Neuronal stem cell (in vitro differentiated cells): ENCODE data around the gene LZTS3.

Experiments
- DNase-seq: peaks from one replicate; pipeline ENCODE4 v3.0.0-alpha.2; 2013; ENCODE audit warnings: low spot score
- H2AFZ ChIP-seq: one replicate; pipeline ENCODE4 v1.6.1; 2013; ENCODE audit warnings: mild to moderate bottlenecking, low read length, inconsistent platforms
- H2AK5ac ChIP-seq: 2 replicates; pipeline ENCODE4 v1.6.1; 2013; ENCODE audit warnings: low read depth, mild to moderate bottlenecking, inconsistent platforms, low read length, moderate library complexity, mixed read lengths
- H2BK120ac ChIP-seq: 2 replicates; pipeline ENCODE4 v1.6.1; 2013; ENCODE audit warnings: low read depth, mild to moderate bottlenecking, inconsistent platforms, low read length, moderate library complexity, mixed read lengths
- H2BK12ac ChIP-seq: one replicate; pipeline ENCODE4 v1.6.1; 2013; ENCODE audit warnings: low read length, inconsistent platforms
- H2BK15ac ChIP-seq: 2 replicates; pipeline ENCODE4 v1.6.1; 2013; ENCODE audit warnings: mild to moderate bottlenecking, low read length, inconsistent platforms, mixed read lengths
- H2BK5ac ChIP-seq: one replicate; pipeline ENCODE4 v1.6.1; 2013; ENCODE audit warnings: inconsistent platforms, mild to moderate bottlenecking, low read length, moderate library complexity
- H3K14ac ChIP-seq: one replicate; pipeline ENCODE4 v1.6.1; 2013; ENCODE audit warnings: low read length, inconsistent platforms
- H3K18ac ChIP-seq: 2 replicates; pipeline ENCODE4 v1.6.1; 2013; ENCODE audit warnings: low read length, inconsistent platforms
- H3K23ac ChIP-seq: 2 replicates; pipeline ENCODE4 v1.6.1; 2013; ENCODE audit warnings: low read depth, mild to moderate bottlenecking, mixed read lengths, low read length, inconsistent platforms; ENCODE audit not compliant: poor library complexity
- H3K27ac ChIP-seq: replicated peaks from 3 replicates; pipeline ENCODE4 v1.5.1; 2013; ENCODE audit warnings: low read length, inconsistent platforms
- H3K27me3 ChIP-seq, 3 experiments: 2 replicates each; pipeline ENCODE4 v1.6.1; 2013; ENCODE audit warnings: low read length in 3 of 3, mild to moderate bottlenecking in 2 of 3, inconsistent platforms in 1 of 3, low read depth in 1 of 3, mixed read lengths in 1 of 3, moderate library complexity in 1 of 3; ENCODE audit not compliant: control insufficient read depth in 3 of 3, insufficient read depth in 3 of 3
- H3K36me3 ChIP-seq, 2 donors: replicated peaks in 1 of 2; 2 replicates each; pipeline ENCODE4 v1.6.1; 2013; ENCODE audit warnings: low read length in 2 of 2; ENCODE audit not compliant: control insufficient read depth in 2 of 2, insufficient read depth in 2 of 2
- H3K4ac ChIP-seq: 2 replicates; pipeline ENCODE4 v1.6.1; 2013; ENCODE audit warnings: inconsistent platforms, mild to moderate bottlenecking, low read length, moderate library complexity
- H3K4me1 ChIP-seq, 2 donors: 1 replicate in 1 of 2; 2 replicates in 1 of 2; pipeline ENCODE4 v1.6.1; 2013; ENCODE audit warnings: low read length in 2 of 2, low read depth in 1 of 2; ENCODE audit not compliant: control insufficient read depth in 2 of 2, insufficient read depth in 1 of 2
- H3K4me2 ChIP-seq: one replicate; pipeline ENCODE4 v1.6.1; 2013; ENCODE audit warnings: mild to moderate bottlenecking, low read length, inconsistent platforms; ENCODE audit not compliant: insufficient read depth, poor library complexity, severe bottlenecking
- H3K4me3 ChIP-seq, 2 donors: 2 replicates each; pipeline ENCODE4 v1.5.1; 2013; ENCODE audit warnings: low read length in 2 of 2, mild to moderate bottlenecking in 2 of 2, inconsistent platforms in 1 of 2, moderate library complexity in 1 of 2
- H3K79me1 ChIP-seq: one replicate; pipeline ENCODE4 v1.6.1; 2013; ENCODE audit warnings: low read depth, mild to moderate bottlenecking, inconsistent platforms, low read length, moderate library complexity
- H3K9ac ChIP-seq: one replicate; pipeline ENCODE4 v1.6.1; 2013; ENCODE audit warnings: mild to moderate bottlenecking, low read depth, low read length, inconsistent platforms; ENCODE audit not compliant: poor library complexity
- H3K9me3 ChIP-seq, 2 donors: replicated peaks in 1 of 2; 2 replicates each; pipeline versions ENCODE3 to v1.6.1; 2013; ENCODE audit warnings: low read length in 2 of 2, mild to moderate bottlenecking in 2 of 2, inconsistent platforms in 1 of 2, low read depth in 1 of 2, mixed read lengths in 1 of 2, moderate library complexity in 1 of 2; ENCODE audit not compliant: control insufficient read depth in 2 of 2, insufficient read depth in 1 of 2
- H4K8ac ChIP-seq: one replicate; pipeline ENCODE4 v1.6.1; 2013; ENCODE audit warnings: low read depth, mild to moderate bottlenecking, inconsistent platforms, low read length, moderate library complexity
- H4K91ac ChIP-seq: one replicate; pipeline ENCODE4 v1.6.1; 2013; ENCODE audit warnings: low read length, low read depth, mild to moderate bottlenecking, inconsistent platforms; ENCODE audit not compliant: poor library complexity
- WGBS, 2 donors: extraction: QIAGEN DNeasy Blood & Tissue Kit; methylation state at CpG; one replicate each; pipeline ENCODE4 v1.1.7; 2013; ENCODE audit warnings: missing lambda C conversion rate in 2 of 2, mixed read lengths in 1 of 2; ENCODE audit not compliant: insufficient read length in 2 of 2, insufficient replicate concordance in 1 of 2; ENCODE audit errors: extremely low coverage in 2 of 2; 5-methylcytosine and 5-hydroxymethylcytosine counted together

Gene LZTS3

DNA sequence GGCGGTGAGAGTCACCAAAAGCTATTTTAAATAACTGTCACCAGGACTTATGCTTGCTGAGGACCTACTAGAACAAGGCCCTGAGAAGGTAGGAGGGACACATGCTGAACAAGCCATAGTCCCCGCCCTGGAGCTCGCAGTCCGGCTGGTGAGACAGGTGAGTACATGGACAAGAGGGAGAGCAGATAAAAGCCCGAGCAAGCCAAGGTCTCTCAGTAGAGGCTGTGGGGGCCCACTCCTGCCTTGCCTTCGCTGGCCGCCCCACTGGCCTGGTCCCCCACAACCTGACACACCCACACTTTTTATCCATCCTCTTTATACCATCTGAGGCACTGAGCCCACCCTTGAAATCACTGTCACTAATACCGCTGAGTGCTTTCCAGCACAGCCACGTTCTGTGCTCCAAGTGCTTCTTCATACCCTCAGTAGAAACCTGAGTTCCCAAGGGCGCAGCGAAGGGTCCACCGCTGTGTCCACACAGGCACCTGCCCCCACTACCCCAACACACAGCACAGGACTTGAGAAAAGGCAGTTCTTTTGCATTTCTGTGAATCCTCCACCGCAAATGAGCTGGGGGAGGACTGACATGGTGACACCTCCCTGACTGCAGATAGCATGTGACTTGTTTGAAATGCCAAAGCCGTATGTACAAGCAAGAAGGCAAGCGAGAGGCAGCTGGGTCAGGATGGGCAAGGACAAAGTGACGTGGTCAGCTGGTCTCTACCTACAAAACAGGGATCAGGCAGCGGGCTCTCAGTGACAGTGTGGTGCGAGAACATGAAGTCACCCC lies 19.1 kb upstream of the LZTS3 start:
- H3K23ac ChIP-seq, result no peak overlapping the region
- no peak overlapping the region for H2BK120ac ChIP-seq
- no peak overlapping the region for H2BK5ac ChIP-seq
- no peaks in the 10 kb centered on the region for H3K79me1 ChIP-seq
- H3K4me1 ChIP-seq, result no peaks in the 10 kb centered on the region
- no CpG with 5 or more reads among the region's 18 CpGs for WGBS, 2 donors
- H4K8ac ChIP-seq, result no peak overlapping the region
- no peak overlapping the region for H3K18ac ChIP-seq
- no peaks in the 10 kb centered on the region for H3K9me3 ChIP-seq
- peaks cover 53 to 86% of the 10 kb centered on the region in 2 donors for H3K36me3 ChIP-seq
- H3K27me3 ChIP-seq, result no peaks in the 10 kb centered on the region
- peak overlapping the region in 1 of 2 donors; percentile 41 for H3K4me3 ChIP-seq
- no peak overlapping the region for H2BK12ac ChIP-seq
- H3K14ac ChIP-seq, result no peak overlapping the region
- H4K91ac ChIP-seq, result no peak overlapping the region
- H2AK5ac ChIP-seq, result no peak overlapping the region
- H3K4me2 ChIP-seq, result no peak overlapping the region
- no peak for DNase-seq
- H3K27ac ChIP-seq, result no peak overlapping the region
- no peak overlapping the region for H2BK15ac ChIP-seq
- H3K9ac ChIP-seq, result no peak overlapping the region
- H2AFZ ChIP-seq, result no peak overlapping the region
- no peak overlapping the region for H3K4ac ChIP-seq

DNA sequence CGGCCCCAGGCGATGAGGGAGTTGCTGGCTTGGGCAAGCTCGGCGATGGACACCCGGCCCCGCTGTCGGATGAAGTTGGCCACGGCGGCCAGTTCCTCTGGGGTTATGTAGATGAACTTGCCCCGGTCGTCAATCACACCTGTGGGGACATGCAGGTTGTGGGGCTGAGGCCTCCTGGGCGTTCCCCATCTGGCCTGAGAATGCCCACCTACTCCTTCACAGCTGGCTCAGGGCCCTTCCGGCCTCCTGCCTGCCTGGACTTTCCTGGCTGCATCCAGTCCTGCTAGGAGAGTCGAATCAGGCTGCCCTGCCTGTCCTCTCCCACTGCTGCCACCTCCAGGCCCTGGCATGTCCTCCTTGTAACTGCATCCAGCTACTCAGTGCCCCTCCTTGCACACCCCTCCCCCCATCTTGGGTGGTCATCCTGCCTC lies 17.3 kb upstream of the LZTS3 start:
- H3K9me3 ChIP-seq, result no peaks in the 10 kb centered on the region
- H3K27me3 ChIP-seq, result no peaks in the 10 kb centered on the region
- H3K4me1 ChIP-seq, result no peaks in the 10 kb centered on the region
- H4K8ac ChIP-seq, result no peak overlapping the region
- H2BK5ac ChIP-seq, result peak overlapping the region; percentile 77
- H2BK12ac ChIP-seq, result no peak overlapping the region
- H3K27ac ChIP-seq, result no peak overlapping the region
- no peak overlapping the region for H2BK120ac ChIP-seq
- WGBS, 2 donors, result no CpG with 5 or more reads among the region's 14 CpGs
- H3K14ac ChIP-seq, result no peak overlapping the region
- H3K18ac ChIP-seq, result no peak overlapping the region
- H3K79me1 ChIP-seq, result no peaks in the 10 kb centered on the region
- H2BK15ac ChIP-seq, result no peak overlapping the region
- no peak overlapping the region for H3K23ac ChIP-seq
- no peak overlapping the region for H3K4me2 ChIP-seq
- peak overlapping the region; percentile 34 for H3K9ac ChIP-seq
- no peak overlapping the region for H3K4ac ChIP-seq
- no peak overlapping the region for H2AFZ ChIP-seq
- peaks cover 46 to 72% of the 10 kb centered on the region in 2 donors for H3K36me3 ChIP-seq
- H3K4me3 ChIP-seq, result no peak overlapping the region
- no peak overlapping the region for H2AK5ac ChIP-seq
- no peak overlapping the region for H4K91ac ChIP-seq
- no peak for DNase-seq

- no peak overlapping the region for H4K91ac ChIP-seq
- no peak overlapping the region for H3K4me3 ChIP-seq
- H3K27ac ChIP-seq, result no peak overlapping the region
- no peak overlapping the region for H4K8ac ChIP-seq
- no peaks in the 10 kb centered on the region for H3K4me1 ChIP-seq
- H2AK5ac ChIP-seq, result no peak overlapping the region
- H2BK5ac ChIP-seq, result no peak overlapping the region
- H3K4me2 ChIP-seq, result no peak overlapping the region
- no peak overlapping the region for H3K18ac ChIP-seq
- no peaks in the 10 kb centered on the region for H3K79me1 ChIP-seq
- H3K27me3 ChIP-seq, result no peaks in the 10 kb centered on the region
- DNase-seq, result no peak
- no peak overlapping the region for H2BK12ac ChIP-seq
- no CpG with 5 or more reads among the region's 4 CpGs for WGBS, 2 donors
- H2AFZ ChIP-seq, result no peak overlapping the region
- no peak overlapping the region for H3K9ac ChIP-seq
- no peak overlapping the region for H2BK15ac ChIP-seq
- H3K36me3 ChIP-seq, result peaks cover 38 to 62% of the 10 kb centered on the region in 2 donors
- H3K9me3 ChIP-seq, result no peaks in the 10 kb centered on the region
- no peak overlapping the region for H3K23ac ChIP-seq
- H3K4ac ChIP-seq, result no peak overlapping the region
- H3K14ac ChIP-seq, result no peak overlapping the region
- H2BK120ac ChIP-seq, result no peak overlapping the region
Observed at GRCh38 chr20:3189561-3190131, 16.3 kb upstream of the LZTS3 start.

- Histone ChIP-seq H3K36me3 (peaks cover 32 to 55% of the 10 kb centered on the region in 2 donors), H3K27ac (no peak overlapping the region), H3K4me2 (no peak overlapping the region), H3K14ac (no peak overlapping the region), H2AFZ (no peak overlapping the region), H2BK120ac (no peak overlapping the region), H3K79me1 (no peaks in the 10 kb centered on the region), H2BK5ac (no peak overlapping the region), H2BK15ac (no peak overlapping the region), H3K4ac (no peak overlapping the region), H3K9ac (no peak overlapping the region), H3K4me3 (no peak overlapping the region), H3K9me3 (no peaks in the 10 kb centered on the region), H3K23ac (no peak overlapping the region), H3K27me3 (no peaks in the 10 kb centered on the region), H3K4me1 (no peaks in the 10 kb centered on the region), H4K91ac (no peak overlapping the region), H2AK5ac (no peak overlapping the region), H2BK12ac (no peak overlapping the region), H3K18ac (peak overlapping the region; percentile 13), H4K8ac (no peak overlapping the region)
- no peak for DNase-seq
- no CpG with 5 or more reads among the region's 3 CpGs for WGBS, 2 donors
Observed at GRCh38 chr20:3188823-3189413, 15.6 kb upstream of the LZTS3 start.
